GM12891 (cell line): Measurements from ENCODE around the gene AQP12A.
"Not testable (repeated sequence)": the region's sequence is repeated elsewhere in the genome, so short reads cannot be mapped to it uniquely, and the experiment has no call there.

Experiments
- DNase-seq: peaks from one replicate; pipeline ENCODE4 v3.0.0; 2011; ENCODE audit warnings: low spot score; ENCODE audit not compliant: insufficient read length
- FAIRE-seq: peaks from 2 replicates; lab custom pipeline; 2011; peaks lifted over from hg19 to GRCh38; lab: Jason Lieb, UNC
- PAX5 ChIP-seq: IDR thresholded peaks from 2 replicates; pipeline ENCODE4 v1.6.1; 2011; ENCODE audit warnings: low read length, moderate library complexity, mild to moderate bottlenecking; ENCODE audit not compliant: insufficient read depth, severe bottlenecking
- POLR2A ChIP-seq: IDR thresholded peaks from 2 replicates; pipeline ENCODE4 v1.6.1; 2011; ENCODE audit warnings: low read depth, low read length, control low read depth
- POLR2AphosphoS5 ChIP-seq: IDR thresholded peaks from 2 replicates; pipeline ENCODE4 v1.6.1; 2011; ENCODE audit warnings: low read depth, low read length, control low read depth
- POU2F2 ChIP-seq: IDR thresholded peaks from 2 replicates; pipeline ENCODE4 v1.6.1; 2011; ENCODE audit warnings: low read depth, mild to moderate bottlenecking, control low read depth, low read length, moderate library complexity
- SPI1 ChIP-seq: IDR thresholded peaks from 2 replicates; pipeline ENCODE4 v1.6.1; 2011; ENCODE audit warnings: low read depth, low read length, control low read depth
- TAF1 ChIP-seq: IDR thresholded peaks from 2 replicates; pipeline ENCODE4 v1.6.1; 2011; ENCODE audit warnings: low read depth, low read length, control low read depth

The AQP12A gene

DNA sequence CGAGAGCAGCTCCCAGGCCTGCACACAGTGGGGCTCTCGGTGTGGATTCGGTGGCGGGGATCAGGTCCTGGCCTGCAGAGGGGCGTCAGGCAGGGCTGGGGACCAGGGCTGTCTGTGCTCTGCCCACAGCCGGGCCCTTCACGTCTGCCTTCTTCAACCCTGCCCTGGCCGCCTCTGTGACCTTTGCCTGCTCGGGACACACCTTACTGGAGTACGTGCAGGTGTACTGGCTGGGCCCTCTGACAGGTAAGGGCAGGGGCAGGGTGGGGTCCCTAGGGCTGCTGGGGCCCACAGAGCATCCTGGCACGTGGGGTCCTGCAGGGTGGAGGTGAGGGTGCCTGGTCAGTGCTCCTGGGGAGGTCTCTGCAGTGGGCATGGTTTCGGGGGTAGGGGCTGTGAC is 2.6 kb downstream of the AQP12A start:
- FAIRE-seq, DNase-seq: not testable (repeated sequence)

DNA sequence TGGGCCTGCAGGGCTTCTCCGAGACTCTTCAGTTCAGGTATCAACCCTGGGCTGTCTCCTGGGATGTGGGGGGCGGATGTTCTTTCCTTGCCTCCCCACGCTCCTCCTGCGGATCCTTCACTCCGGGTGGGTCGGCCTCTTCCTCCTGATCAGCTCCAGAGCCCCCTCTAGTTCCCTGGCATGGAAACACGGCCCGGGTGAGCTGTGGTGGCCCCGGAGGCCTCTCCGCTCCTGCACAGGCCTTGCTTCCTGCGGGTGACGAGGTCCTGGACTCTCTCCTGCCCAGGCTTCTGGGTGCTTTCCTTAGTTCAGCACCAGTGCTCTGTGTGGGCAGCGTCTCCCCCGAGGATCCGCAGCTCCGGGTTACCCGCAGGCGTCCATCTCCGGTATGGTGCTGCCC is 3.9 kb downstream of the AQP12A start:
- not testable (repeated sequence) for DNase-seq, FAIRE-seq

DNA sequence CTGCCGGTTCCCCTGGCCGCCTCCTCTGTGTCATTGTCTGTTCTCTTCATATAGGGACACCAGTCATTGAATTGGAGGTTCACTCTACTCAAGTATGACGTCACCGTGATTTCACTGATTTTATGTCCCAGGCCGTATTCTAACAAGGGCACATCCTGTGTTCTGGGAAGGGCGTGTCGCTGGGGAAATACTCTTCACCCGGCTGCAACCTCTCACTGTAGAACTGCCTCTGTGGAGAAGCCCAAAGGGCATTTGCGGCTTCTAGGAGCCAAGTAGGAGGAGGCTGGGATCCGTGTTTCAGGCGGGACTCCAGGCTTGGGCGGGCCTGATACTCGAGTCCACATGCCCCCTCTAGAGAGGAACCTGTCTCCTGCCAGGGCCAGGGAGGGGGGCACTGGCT is 4.8 kb downstream of the AQP12A start:
- not testable (repeated sequence) for DNase-seq
- FAIRE-seq: peak; percentile 67

DNA sequence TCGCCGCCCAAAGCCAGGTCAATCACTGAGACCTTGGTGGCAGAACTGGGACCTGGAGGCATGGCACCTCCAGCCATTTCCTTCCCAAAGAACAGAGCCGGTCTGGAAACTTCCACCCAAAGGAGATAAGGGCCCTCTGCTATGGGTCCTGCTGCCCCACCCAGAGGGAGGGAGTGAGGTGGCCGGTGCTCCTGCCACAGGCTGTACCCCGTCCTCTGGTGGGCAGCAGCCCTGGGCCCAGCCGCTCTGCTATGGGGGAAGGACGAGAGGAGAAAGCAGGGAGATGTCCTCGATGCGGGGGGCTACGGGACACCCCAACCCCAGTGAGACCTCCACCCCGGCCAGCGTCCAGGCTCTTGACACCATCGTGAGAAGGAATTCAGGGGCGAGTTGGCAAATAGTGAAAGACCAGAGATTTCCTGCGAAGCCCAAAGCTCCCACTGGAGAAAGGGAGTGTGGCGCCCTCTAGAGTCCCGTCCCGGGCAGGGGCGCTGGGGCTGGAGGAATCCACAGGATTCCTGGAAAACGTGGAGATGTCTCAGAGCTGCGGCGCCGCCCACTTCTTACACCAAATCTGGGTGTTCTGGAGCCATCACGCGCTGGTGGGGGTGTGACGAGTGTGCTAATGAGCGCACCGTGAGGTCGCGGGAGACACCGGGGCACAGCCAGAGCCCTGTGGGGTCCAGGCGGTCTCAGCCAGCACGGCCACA is 7.3 kb downstream of the AQP12A start:
- not testable (repeated sequence) for DNase-seq
- FAIRE-seq: peak; percentile 74

DNA sequence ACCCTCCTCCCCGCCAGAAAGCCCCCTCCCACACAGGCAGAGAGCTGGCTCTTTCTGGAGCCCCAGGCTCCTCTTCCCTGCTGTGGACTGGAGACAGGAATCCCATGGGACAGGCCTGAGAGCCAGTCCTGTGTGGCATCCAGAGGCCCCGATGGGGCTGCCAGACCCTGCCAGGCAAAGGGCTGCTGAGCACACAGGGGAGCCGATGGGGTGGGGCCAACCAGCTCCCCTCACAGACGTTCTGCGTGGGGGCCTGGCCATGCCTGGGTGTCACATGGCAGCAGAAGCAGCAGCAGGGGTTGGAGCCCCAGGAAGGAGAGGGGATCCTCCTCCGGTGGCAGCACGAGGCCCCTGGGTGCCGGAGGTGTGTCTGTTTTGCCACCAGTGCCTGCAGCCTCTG is 8.2 kb downstream of the AQP12A start:
- DNase-seq, FAIRE-seq: not testable (repeated sequence)

DNA sequence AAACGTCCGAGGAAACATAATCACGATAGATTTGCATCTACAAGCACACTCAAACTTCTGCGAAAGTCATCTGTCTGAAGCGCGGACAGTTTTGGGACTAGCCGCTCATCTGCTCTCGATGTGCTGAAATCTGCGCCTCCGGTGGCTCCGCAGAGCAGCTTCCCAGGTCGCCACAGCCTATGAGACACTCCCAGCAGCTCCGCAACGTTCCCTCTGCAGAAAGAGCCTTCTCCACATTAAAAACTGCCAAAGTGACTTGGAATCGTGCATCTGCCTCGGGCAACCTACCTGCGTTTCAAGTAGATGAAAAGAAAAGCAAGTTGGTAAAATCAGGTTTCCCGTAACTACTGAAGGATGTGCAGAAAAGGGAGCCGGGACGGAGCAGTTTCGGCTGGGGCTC is 8.9 kb downstream of the AQP12A start:
- not testable (repeated sequence) for FAIRE-seq, DNase-seq

DNA sequence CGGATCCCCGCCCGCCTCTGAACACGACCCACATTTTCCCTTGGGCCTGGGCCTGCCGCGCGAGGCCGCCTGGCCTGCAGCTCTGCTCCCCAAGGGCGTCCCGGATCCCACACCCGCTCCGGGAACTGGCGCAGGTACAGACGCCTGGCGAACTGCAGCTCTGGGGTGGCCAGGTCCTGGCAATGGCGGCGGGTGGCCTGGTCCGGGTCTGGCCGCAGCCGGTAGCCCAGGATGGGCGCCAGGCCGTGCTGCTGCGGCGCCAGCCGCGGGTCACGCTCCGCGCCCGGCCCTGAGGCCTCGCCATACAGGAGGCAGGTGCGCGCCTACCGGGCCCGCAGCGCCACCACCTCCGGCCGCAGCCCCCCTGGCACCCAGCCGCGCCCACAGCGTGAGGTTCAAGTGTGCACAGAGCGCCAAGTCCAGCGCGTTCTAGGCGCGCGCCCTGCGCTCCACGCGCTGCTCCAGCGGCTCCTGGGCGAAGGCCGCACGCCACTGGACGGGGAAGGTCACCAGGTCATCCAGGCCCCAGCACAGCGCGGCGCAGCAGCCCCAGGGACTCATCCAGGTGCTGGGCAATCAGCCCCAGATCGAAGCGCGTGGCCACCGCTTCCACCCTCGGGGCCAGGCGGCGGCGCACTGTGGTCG is 9.5 kb downstream of the AQP12A start:
- FAIRE-seq (no peak), DNase-seq (no peak)
- TF ChIP-seq SPI1 (no peak), PAX5 (no peak), POLR2AphosphoS5 (no peak), POU2F2 (no peak), TAF1 (no peak), POLR2A (no peak)

DNA sequence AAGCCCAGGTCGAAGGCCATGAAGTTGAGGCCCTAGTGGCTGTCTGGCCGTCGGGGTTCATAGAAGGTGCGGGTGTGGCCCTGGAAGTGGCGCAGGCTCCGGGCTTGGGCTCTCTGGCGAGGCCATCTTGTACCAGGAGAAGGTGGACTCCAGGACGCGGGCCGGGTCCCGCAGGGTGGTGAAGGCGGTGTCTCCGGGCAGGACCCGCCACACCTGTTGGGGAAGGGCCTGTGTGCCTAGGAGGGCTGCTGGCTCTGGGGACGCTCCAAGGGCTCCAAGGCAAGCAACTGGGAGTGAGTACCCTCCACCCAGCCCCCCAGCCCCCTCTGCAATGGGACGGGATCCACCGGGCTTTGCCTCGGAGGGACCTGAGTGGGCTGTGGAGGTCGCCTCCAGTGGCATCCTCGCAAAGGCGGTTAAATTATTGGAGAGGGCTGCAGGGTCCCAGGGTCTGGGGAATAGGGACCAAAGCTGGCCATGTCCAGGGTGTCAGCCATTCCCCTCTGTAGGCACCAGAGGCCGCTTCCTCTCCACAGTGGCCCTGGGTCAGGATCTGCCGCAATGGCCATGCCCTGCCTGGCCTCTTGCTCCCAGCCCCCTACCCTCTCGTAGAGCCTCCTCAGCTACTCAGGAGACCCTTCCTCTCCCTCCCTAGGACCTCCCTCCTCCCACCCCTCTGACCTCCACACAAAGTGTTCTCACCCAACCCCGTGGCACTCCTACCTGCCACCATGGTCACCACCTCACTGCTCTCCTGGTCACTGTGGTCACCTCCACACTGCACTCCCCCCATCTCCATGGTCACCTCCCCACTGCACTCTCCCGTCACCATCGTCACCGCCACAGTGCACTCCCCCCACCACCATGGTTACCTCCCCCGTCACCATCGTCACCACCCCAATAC is 10.3 kb downstream of the AQP12A start:
- TF ChIP-seq POLR2A: no peak
- TF ChIP-seq POU2F2: no peak
- TF ChIP-seq POLR2AphosphoS5: no peak
- TF ChIP-seq PAX5: no peak
- TF ChIP-seq TAF1: no peak
- TF ChIP-seq SPI1: no peak
- no peak for FAIRE-seq
- DNase-seq: no peak

DNA sequence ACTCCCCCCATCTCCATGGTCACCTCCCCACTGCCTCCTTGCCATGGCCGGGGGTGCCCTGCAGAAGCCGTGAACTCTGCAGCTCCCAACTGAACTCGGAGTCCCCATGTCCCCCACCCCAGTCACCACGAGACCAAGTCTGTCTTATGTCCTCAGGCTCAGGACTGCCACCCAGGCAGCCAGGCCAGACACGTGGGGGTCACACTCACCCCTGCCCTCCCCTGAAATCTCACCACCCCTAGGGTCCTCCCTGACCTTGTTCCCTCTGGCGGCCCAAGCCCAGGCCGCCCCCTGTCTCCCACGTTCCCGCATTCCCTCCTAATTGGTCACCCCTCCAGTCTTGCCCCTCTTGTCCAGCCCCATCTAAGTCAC is 11.0 kb downstream of the AQP12A start:
- DNase-seq: no peak
- FAIRE-seq: no peak
- TF ChIP-seq POU2F2: no peak
- TF ChIP-seq PAX5: no peak
- TF ChIP-seq POLR2A: no peak
- TF ChIP-seq POLR2AphosphoS5: no peak
- TF ChIP-seq TAF1: no peak
- TF ChIP-seq SPI1: no peak

DNA sequence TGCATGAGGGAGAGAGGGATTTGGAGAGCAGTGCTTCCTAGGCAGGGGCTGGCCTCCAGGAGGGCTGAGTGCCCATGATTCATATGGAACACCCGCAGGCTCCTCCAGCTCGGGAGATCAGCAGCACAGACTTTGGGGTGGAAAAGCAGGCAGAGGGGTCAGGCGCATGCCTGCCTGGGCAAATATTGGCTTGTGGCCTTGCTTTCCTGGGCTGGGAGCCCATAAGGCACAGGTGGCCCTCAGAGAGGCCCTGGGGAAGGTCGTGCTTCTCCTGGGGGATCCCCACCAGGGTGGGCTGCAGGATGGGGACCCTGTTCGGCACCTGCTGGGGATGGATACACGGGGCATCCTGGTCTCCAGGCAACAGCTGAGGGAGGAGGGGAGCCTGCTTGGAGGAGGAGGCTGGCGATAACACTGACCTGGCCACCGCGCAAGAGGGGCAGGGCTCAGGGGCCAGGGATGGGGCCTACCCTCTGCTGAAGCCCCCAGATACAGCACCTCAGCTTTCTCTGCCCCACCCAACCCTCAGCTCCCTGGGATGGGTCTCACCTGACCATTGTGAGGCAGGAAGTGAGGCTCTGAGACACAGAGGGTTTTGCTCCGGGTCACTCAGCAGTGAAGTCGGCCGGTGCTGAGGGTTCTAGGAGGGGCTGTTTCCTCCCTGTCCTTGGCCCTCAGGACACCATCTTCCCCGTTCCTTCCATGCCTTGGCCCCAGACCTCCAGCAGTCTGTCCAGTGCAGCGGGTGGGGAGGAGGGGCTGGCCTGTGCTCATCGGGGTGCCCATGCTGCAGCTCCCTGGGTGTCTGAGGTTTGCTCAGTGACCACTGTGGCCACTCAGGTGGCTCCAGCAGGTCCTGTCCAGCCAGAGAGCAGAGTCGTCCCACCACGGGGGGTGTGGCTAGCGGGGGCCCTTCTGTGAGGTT is 12.0 kb downstream of the AQP12A start:
- FAIRE-seq: no peak
- DNase-seq: no peak
- no peak for TF ChIP-seq SPI1
- TF ChIP-seq POLR2AphosphoS5: no peak
- no peak for TF ChIP-seq POU2F2
- no peak for TF ChIP-seq TAF1
- no peak for TF ChIP-seq PAX5
- TF ChIP-seq POLR2A: no peak
